ENCODE results near the gene SERPINB13. TPM values are rescaled to one million over a fixed set of nuclear protein-coding genes. Genes with fewer than 3 reads are reported as not detected.

SERPINB13 gene
- total and polyA plus RNA-seq, 9 of the 15 experiments (the other 6 are each of a cell fraction or from before 2014, with no cell fraction given): not detected

GRCh38 chr18:63545000-63545399 lies 42.1 kb upstream of the SERPINB13 start:
- no peaks in the 10 kb centered on the region for H3K27me3 ChIP-seq (ENCODE audit: control insufficient read depth in 2 of 2, insufficient read depth in 2 of 2, low read length in 2 of 2)
- no peak overlapping the region for H3K27ac ChIP-seq (ENCODE audit: extremely low read depth, low read depth, low read length)
- no peak for ATAC-seq
- FAIRE-seq: no peak
- no peak overlapping the region for H3K4me3 ChIP-seq
- ChIA-PET POLR2A (no interaction called here), CTCF (ENCODE audit: low intra/inter-chr PET ratio) (no interaction called here)
- H3K9me1 ChIP-seq (ENCODE audit: control insufficient read depth, insufficient read depth, low read length): no peaks in the 10 kb centered on the region
- no peaks in the 10 kb centered on the region for H3K4me1 ChIP-seq (replicated peaks in 1 of 2; ENCODE audit: control insufficient read depth in 2 of 2, insufficient read depth in 2 of 2, low read length in 2 of 2)
- no peak overlapping the region for H3K9ac ChIP-seq (ENCODE audit: insufficient read depth in 1 of 2, low read depth in 2 of 2, low read length in 2 of 2)
- intact Hi-C loops (cut with micrococcal nuclease) (no loop called here), in situ Hi-C loops (cut with MboI) (no loop called here)
- 0% methylated on average over 3 of the region's 3 CpGs for WGBS (ENCODE audit: insufficient coverage, low coverage, missing lambda C conversion rate)
- H3K79me2 ChIP-seq (ENCODE audit: control insufficient read depth, insufficient read depth, low read length): no peaks in the 10 kb centered on the region
- H3K36me3 ChIP-seq (ENCODE audit: control insufficient read depth, insufficient read depth, low read length): no peaks in the 10 kb centered on the region
- no TSS peak for BruUV-seq (replicated peaks)
- H3K4me2 ChIP-seq (ENCODE audit: insufficient read depth, low read length): no peak overlapping the region
- H3K9me3 ChIP-seq (replicated peaks; ENCODE audit: control insufficient read depth, insufficient read depth, low read depth, low read length): no peaks in the 10 kb centered on the region
- no peaks in the 10 kb centered on the region for H4K20me1 ChIP-seq (replicated peaks; ENCODE audit: control insufficient read depth, insufficient read depth, low read length)
- H2AFZ ChIP-seq (ENCODE audit: low read depth, low read length): no peak overlapping the region
- DNase-seq (ENCODE audit: extremely low read depth in 1 of 4, low spot score in 3 of 4): no peak
- TF ChIP-seq TRIM25 (IDR thresholded peaks at IDR 0.05; ENCODE audit: borderline replicate concordance): no peak
- TF ChIP-seq MCM5 (IDR thresholded peaks at IDR 0.05; ENCODE audit: low read depth): no peak
- TF ChIP-seq PHF8 (IDR thresholded peaks at IDR 0.05; ENCODE audit: borderline replicate concordance, low read length): no peak
- no peak for TF ChIP-seq RBM17 (IDR thresholded peaks at IDR 0.05; ENCODE audit: borderline replicate concordance, low read depth, low read length)
- no peak for TF ChIP-seq ZFP91 (CRISPR knock-in tag; IDR thresholded peaks at IDR 0.05)
- TF ChIP-seq MTA2 (IDR thresholded peaks at IDR 0.05; ENCODE audit: low read depth): no peak
- no peak for TF ChIP-seq ZNF436 (CRISPR knock-in tag; IDR thresholded peaks at IDR 0.05)
- no peak for TF ChIP-seq CC2D1A (IDR thresholded peaks at IDR 0.05)
- no peak for TF ChIP-seq TRIM24 (IDR thresholded peaks at IDR 0.05)
- TF ChIP-seq LCOR (CRISPR knock-in tag; IDR thresholded peaks at IDR 0.05): no peak
- no peak for TF ChIP-seq CREB1 (IDR thresholded peaks at IDR 0.05)
- no peak for TF ChIP-seq CREB1 (CRISPR knock-in tag; IDR thresholded peaks at IDR 0.05)
- TF ChIP-seq ZSCAN32 (CRISPR knock-in tag; IDR thresholded peaks at IDR 0.05): no peak
- no peak for TF ChIP-seq SP2 (IDR thresholded peaks at IDR 0.05; ENCODE audit: extremely low read depth, low read depth, low read length, poor library complexity, severe bottlenecking)
- no peak for TF ChIP-seq MNT (conservative IDR thresholded peaks at IDR 0.05)
- no peak for TF ChIP-seq TAF1 (IDR thresholded peaks at IDR 0.05; ENCODE audit: control insufficient read depth, extremely low read depth, insufficient read depth, low read length, severe bottlenecking)
- TF ChIP-seq MLLT1 (IDR thresholded peaks at IDR 0.05): no peak
- TF ChIP-seq GATAD2B (IDR thresholded peaks at IDR 0.05; ENCODE audit: borderline replicate concordance): no peak
- TF ChIP-seq BRD9 (IDR thresholded peaks at IDR 0.05; ENCODE audit: low read depth, partially characterized antibody): no peak

All from K562 (cell line).